Peyer's patch (tissue), 4 donors: Measurements from ENCODE around the gene GPR161.

Source experiments
- CTCF ChIP-seq, 6 experiments: fragments of 450-650 bp in 4 of 6; fragments of 200-600 bp in 2 of 6; sonication (generic) in 1 of 6; IDR thresholded peaks; one replicate each; pipeline ENCODE4 v1.5.1; 2017 to 2019; ENCODE audit warnings: antibody characterized with exemption in 6 of 6, mild to moderate bottlenecking in 3 of 6, moderate library complexity in 1 of 6
- POLR2A ChIP-seq, 2 donors: fragments of 450-650 bp; IDR thresholded peaks; one replicate each; pipeline ENCODE4 v1.5.1; 2017; ENCODE audit warnings: antibody characterized with exemption in 2 of 2, mild to moderate bottlenecking in 2 of 2, moderate library complexity in 2 of 2

- TF ChIP-seq CTCF (IDR thresholded peaks at IDR 0.05) (no peak), POLR2A (IDR thresholded peaks at IDR 0.05) (no peak)
These were observed 35.4 kb downstream of the GPR161 start for GRCh38 chr1:168101336-168101735.
